Activated T-helper 17 cell treated with anti-CD3 and anti-CD28 coated beads, Interleukin-2, amount 50 U/mL, for 72 hours (primary cell): ENCODE data around the gene TMCC2. TPM values are rescaled to one million over a fixed set of nuclear protein-coding genes. Genes with fewer than 3 reads are reported as not detected.

Experiments
- ATAC-seq: fragments of 150-1000 bp; cut with Tn5 transposase; replicated peaks from 2 replicates; pipeline ENCODE4 v1.10.0; 2021; ENCODE audit warnings: mild to moderate bottlenecking, moderate library complexity
- H3K27ac Mint-ChIP-seq: one replicate; pipeline ENCODE4 v1.8.0; 2022; ENCODE audit warnings: mixed read lengths
- H3K27me3 Mint-ChIP-seq: one replicate; pipeline ENCODE4 v1.8.0; 2022; ENCODE audit warnings: mixed read lengths
- H3K36me3 Mint-ChIP-seq: one replicate; pipeline ENCODE4 v1.8.0; 2022; ENCODE audit warnings: low read depth, mild to moderate bottlenecking, mixed read lengths
- H3K4me1 Mint-ChIP-seq: one replicate; pipeline ENCODE4 v1.8.0; 2022; ENCODE audit warnings: mixed read lengths
- H3K4me3 Mint-ChIP-seq: one replicate; pipeline ENCODE4 v1.8.0; 2022; ENCODE audit warnings: mild to moderate bottlenecking, mixed read lengths
- H3K9me3 Mint-ChIP-seq: one replicate; pipeline ENCODE4 v1.8.0; 2022; ENCODE audit warnings: mixed read lengths
- total RNA-seq, 2 donors: library from RNA; stranded (reverse); gene quantifications; one replicate each; pipeline ENCODE4 v1.2.3, GENCODE V29; 2022

The TMCC2 gene
- total RNA-seq, 2 donors from 2014 or later, result 2.6 to 3.5 TPM

GRCh38 chr1:205241366-205242030 lies 13.8 kb downstream of the TMCC2 start:
- H3K36me3 Mint-ChIP-seq, result no peaks in the 10 kb centered on the region
- H3K9me3 Mint-ChIP-seq, result no peaks in the 10 kb centered on the region
- H3K27ac Mint-ChIP-seq, result no peak overlapping the region
- H3K27me3 Mint-ChIP-seq, result peaks cover 16% of the 10 kb centered on the region
- H3K4me1 Mint-ChIP-seq, result peaks cover 24% of the 10 kb centered on the region
- ATAC-seq, result no peak
- no peak overlapping the region for H3K4me3 Mint-ChIP-seq

GRCh38 chr1:205243350-205244191 lies 15.8 kb downstream of the TMCC2 start:
- peaks cover 10% of the 10 kb centered on the region for H3K4me1 Mint-ChIP-seq
- H3K27ac Mint-ChIP-seq, result no peak overlapping the region
- no peaks in the 10 kb centered on the region for H3K36me3 Mint-ChIP-seq
- H3K27me3 Mint-ChIP-seq, result peaks cover 10% of the 10 kb centered on the region
- no peaks in the 10 kb centered on the region for H3K9me3 Mint-ChIP-seq
- ATAC-seq, result no peak
- H3K4me3 Mint-ChIP-seq, result no peak overlapping the region

GRCh38 chr1:205244384-205244783 lies 16.6 kb downstream of the TMCC2 start:
- H3K4me3 Mint-ChIP-seq, result no peak overlapping the region
- H3K27me3 Mint-ChIP-seq, result peaks cover 7% of the 10 kb centered on the region
- H3K36me3 Mint-ChIP-seq, result no peaks in the 10 kb centered on the region
- H3K27ac Mint-ChIP-seq, result no peak overlapping the region
- no peak for ATAC-seq
- H3K4me1 Mint-ChIP-seq, result peaks cover 6% of the 10 kb centered on the region
- H3K9me3 Mint-ChIP-seq, result no peaks in the 10 kb centered on the region

GRCh38 chr1:205245096-205245495 lies 17.4 kb downstream of the TMCC2 start:
- Mint-ChIP-seq H3K27me3 (peaks cover 7% of the 10 kb centered on the region), H3K9me3 (no peaks in the 10 kb centered on the region), H3K4me1 (peaks cover 6% of the 10 kb centered on the region), H3K27ac (no peak overlapping the region), H3K4me3 (no peak overlapping the region), H3K36me3 (no peaks in the 10 kb centered on the region)
- no peak for ATAC-seq

GRCh38 chr1:205246351-205247119 lies 18.8 kb downstream of the TMCC2 start:
- no peak overlapping the region for H3K27ac Mint-ChIP-seq
- no peak overlapping the region for H3K4me3 Mint-ChIP-seq

GRCh38 chr1:205247130-205247921 lies 19.6 kb downstream of the TMCC2 start:
- Mint-ChIP-seq H3K9me3 (no peaks in the 10 kb centered on the region), H3K4me1 (peaks cover 6% of the 10 kb centered on the region), H3K36me3 (no peaks in the 10 kb centered on the region), H3K27me3 (peaks cover 5% of the 10 kb centered on the region), H3K4me3 (no peak overlapping the region), H3K27ac (no peak overlapping the region)
- peak; percentile 53 for ATAC-seq

More at GRCh38 chr1:205246351-205247119, 18.8 kb downstream of the TMCC2 start:
- no peaks in the 10 kb centered on the region for H3K9me3 Mint-ChIP-seq
- peaks cover 6% of the 10 kb centered on the region for H3K4me1 Mint-ChIP-seq
- H3K27me3 Mint-ChIP-seq, result peaks cover 7% of the 10 kb centered on the region
- no peaks in the 10 kb centered on the region for H3K36me3 Mint-ChIP-seq
- no peak for ATAC-seq

GRCh38 chr1:205248793-205249601 lies 21.3 kb downstream of the TMCC2 start:
- no peak overlapping the region for H3K4me3 Mint-ChIP-seq
- no peak for ATAC-seq

GRCh38 chr1:205249651-205250050 lies 21.9 kb downstream of the TMCC2 start:
- no peaks in the 10 kb centered on the region for H3K36me3 Mint-ChIP-seq
- no peak overlapping the region for H3K4me3 Mint-ChIP-seq
- peaks cover 6% of the 10 kb centered on the region for H3K4me1 Mint-ChIP-seq

More at GRCh38 chr1:205248793-205249601, 21.3 kb downstream of the TMCC2 start:
- Mint-ChIP-seq H3K4me1 (peaks cover 6% of the 10 kb centered on the region), H3K27me3 (no peaks in the 10 kb centered on the region), H3K9me3 (no peaks in the 10 kb centered on the region), H3K36me3 (no peaks in the 10 kb centered on the region), H3K27ac (no peak overlapping the region)

GRCh38 chr1:205250699-205251098 lies 23.0 kb downstream of the TMCC2 start:
- peaks cover 6% of the 10 kb centered on the region for H3K4me1 Mint-ChIP-seq
- H3K27ac Mint-ChIP-seq, result no peak overlapping the region
- no peaks in the 10 kb centered on the region for H3K36me3 Mint-ChIP-seq
- no peak overlapping the region for H3K4me3 Mint-ChIP-seq
- H3K9me3 Mint-ChIP-seq, result no peaks in the 10 kb centered on the region
- H3K27me3 Mint-ChIP-seq, result no peaks in the 10 kb centered on the region
- ATAC-seq, result no peak

More at GRCh38 chr1:205249651-205250050, 21.9 kb downstream of the TMCC2 start:
- H3K27ac Mint-ChIP-seq, result no peak overlapping the region
- H3K9me3 Mint-ChIP-seq, result no peaks in the 10 kb centered on the region
- no peaks in the 10 kb centered on the region for H3K27me3 Mint-ChIP-seq
- no peak for ATAC-seq

- Mint-ChIP-seq H3K9me3 (no peaks in the 10 kb centered on the region), H3K27me3 (no peaks in the 10 kb centered on the region), H3K36me3 (no peaks in the 10 kb centered on the region), H3K4me1 (peaks cover 5% of the 10 kb centered on the region), H3K27ac (no peak overlapping the region), H3K4me3 (no peak overlapping the region)
- no peak for ATAC-seq
Measured at GRCh38 chr1:205251576-205251975, 23.8 kb downstream of the TMCC2 start.

- H3K27me3 Mint-ChIP-seq, result no peaks in the 10 kb centered on the region
Measured at GRCh38 chr1:205255941-205256780, 28.4 kb downstream of the TMCC2 start.

GRCh38 chr1:205256951-205257625 lies 29.3 kb downstream of the TMCC2 start:
- Mint-ChIP-seq H3K36me3 (no peaks in the 10 kb centered on the region), H3K27ac (no peak overlapping the region), H3K27me3 (no peaks in the 10 kb centered on the region), H3K9me3 (no peaks in the 10 kb centered on the region), H3K4me3 (no peak overlapping the region), H3K4me1 (peaks cover 5% of the 10 kb centered on the region)
- no peak for ATAC-seq

More at GRCh38 chr1:205255941-205256780, 28.4 kb downstream of the TMCC2 start:
- ATAC-seq, result peak; percentile 97
- no peaks in the 10 kb centered on the region for H3K36me3 Mint-ChIP-seq
- H3K27ac Mint-ChIP-seq, result peak overlapping the region; percentile 36
- peaks cover 5% of the 10 kb centered on the region for H3K4me1 Mint-ChIP-seq
- H3K9me3 Mint-ChIP-seq, result no peaks in the 10 kb centered on the region
- H3K4me3 Mint-ChIP-seq, result no peak overlapping the region
